Gastrocnemius medialis (tissue), 4 donors: ENCODE measurements around the gene UGGT1.

ENCODE experiments used
- POLR2A ChIP-seq, 2 donors: fragments of 450-650 bp; IDR thresholded peaks; one replicate each; pipeline ENCODE4 v1.6.1; 2017; ENCODE audit warnings: antibody characterized with exemption in 2 of 2, mild to moderate bottlenecking in 2 of 2, moderate library complexity in 2 of 2
- TF ChIP-seq, protein P1 (sequence below), 5 experiments: fragments of 450-650 bp in 3 of 5; fragments of 200-600 bp in 2 of 5; sonication (generic) in 2 of 5; IDR thresholded peaks in 4 of 5; conservative IDR thresholded peaks in 1 of 5; 1 replicate in 4 of 5; 2 replicates in 1 of 5; pipeline ENCODE4 v1.5.1; 2016 to 2019; ENCODE audit warnings: antibody characterized with exemption in 5 of 5, mild to moderate bottlenecking in 3 of 5, moderate library complexity in 3 of 5

DNA sequence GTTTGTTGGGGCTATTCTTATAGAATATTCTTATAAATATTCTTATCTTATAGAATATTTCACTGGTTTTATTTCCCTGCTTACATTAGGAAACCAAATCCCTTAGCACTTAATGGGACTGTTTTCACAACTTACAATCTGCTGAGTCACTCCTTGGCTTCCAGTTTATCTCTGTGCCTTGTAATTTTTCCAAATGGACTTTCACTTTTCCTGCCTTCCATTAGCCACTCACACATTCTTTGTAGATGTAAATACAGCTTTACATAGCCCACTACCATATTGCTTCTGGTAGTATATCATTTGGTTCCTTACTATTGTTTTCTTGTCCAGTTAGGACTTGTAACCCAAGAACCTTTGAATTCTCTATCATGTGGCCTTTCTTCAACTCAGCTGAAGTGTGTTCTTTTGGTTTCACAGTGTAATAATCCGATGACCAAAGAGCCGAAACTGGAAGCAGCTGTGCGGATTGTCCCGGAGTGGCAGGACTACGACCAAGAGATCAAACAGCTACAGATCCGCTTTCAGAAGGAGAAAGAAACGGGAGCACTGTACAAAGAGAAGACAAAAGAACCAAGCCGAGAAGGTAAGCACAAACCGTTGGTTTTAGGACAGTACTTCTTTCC, 96.1 kb downstream of the UGGT1 start:
- TF ChIP-seq, protein P1, sequence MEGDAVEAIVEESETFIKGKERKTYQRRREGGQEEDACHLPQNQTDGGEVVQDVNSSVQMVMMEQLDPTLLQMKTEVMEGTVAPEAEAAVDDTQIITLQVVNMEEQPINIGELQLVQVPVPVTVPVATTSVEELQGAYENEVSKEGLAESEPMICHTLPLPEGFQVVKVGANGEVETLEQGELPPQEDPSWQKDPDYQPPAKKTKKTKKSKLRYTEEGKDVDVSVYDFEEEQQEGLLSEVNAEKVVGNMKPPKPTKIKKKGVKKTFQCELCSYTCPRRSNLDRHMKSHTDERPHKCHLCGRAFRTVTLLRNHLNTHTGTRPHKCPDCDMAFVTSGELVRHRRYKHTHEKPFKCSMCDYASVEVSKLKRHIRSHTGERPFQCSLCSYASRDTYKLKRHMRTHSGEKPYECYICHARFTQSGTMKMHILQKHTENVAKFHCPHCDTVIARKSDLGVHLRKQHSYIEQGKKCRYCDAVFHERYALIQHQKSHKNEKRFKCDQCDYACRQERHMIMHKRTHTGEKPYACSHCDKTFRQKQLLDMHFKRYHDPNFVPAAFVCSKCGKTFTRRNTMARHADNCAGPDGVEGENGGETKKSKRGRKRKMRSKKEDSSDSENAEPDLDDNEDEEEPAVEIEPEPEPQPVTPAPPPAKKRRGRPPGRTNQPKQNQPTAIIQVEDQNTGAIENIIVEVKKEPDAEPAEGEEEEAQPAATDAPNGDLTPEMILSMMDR (IDR thresholded peaks at IDR 0.05 in 4 of 5, conservative IDR thresholded peaks at IDR 0.05 in 1 of 5), result no peak
- TF ChIP-seq POLR2A (IDR thresholded peaks at IDR 0.05), result peak; percentile 19 to 37
